CD4-positive, alpha-beta memory T cell (primary cell): ENCODE measurements around the gene ARMC9. TPM values are rescaled to one million over a fixed set of nuclear protein-coding genes. Genes with fewer than 3 reads are reported as not detected.
"Not testable (repeated sequence)": the region's sequence is repeated elsewhere in the genome, so short reads cannot be mapped to it uniquely, and the experiment has no call there.

Experiments
- CTCF ChIA-PET: fragments of 350-600 bp; sonication (Branson Sonifier 250); formaldehyde crosslinking; loops from one replicate; lab custom pipeline; 2021; ENCODE audit warnings: inconsistent platforms; ENCODE audit not compliant: partially characterized antibody; lab: Charles Lee
- POLR2A ChIA-PET: fragments of 350-600 bp; sonication (Branson Sonifier 250); formaldehyde crosslinking; loops from one replicate; lab custom pipeline; 2021; ENCODE audit not compliant: partially characterized antibody; lab: Charles Lee
- DNase-seq, 5 donors: peaks; one replicate each; pipeline versions ENCODE4 v3.0.0 to v3.0.0-alpha.2; 2020 to 2022; ENCODE audit warnings: mixed read lengths in 1 of 5
- H3K27ac ChIP-seq: one replicate; pipeline ENCODE4 v1.7.0; 2013; ENCODE audit warnings: low read depth, low read length
- H3K27me3 ChIP-seq: 2 replicates; pipeline ENCODE4 v1.7.0; 2013; ENCODE audit warnings: mild to moderate bottlenecking, low read length, moderate library complexity; ENCODE audit not compliant: insufficient read depth
- H3K36me3 ChIP-seq: 2 replicates; pipeline ENCODE4 v1.7.0; 2013; ENCODE audit warnings: mild to moderate bottlenecking, low read length, moderate library complexity; ENCODE audit not compliant: insufficient read depth
- H3K4me1 ChIP-seq: 2 replicates; pipeline ENCODE4 v1.7.0; 2013; ENCODE audit warnings: mild to moderate bottlenecking, low read length, moderate library complexity; ENCODE audit not compliant: insufficient read depth
- H3K4me3 ChIP-seq, 2 donors: one replicate each; pipeline ENCODE4 v1.7.0; 2013; ENCODE audit warnings: low read length in 2 of 2, mild to moderate bottlenecking in 1 of 2
- H3K9me3 ChIP-seq, 2 donors: one replicate each; pipeline ENCODE4 v1.7.0; 2013; ENCODE audit warnings: low read length in 2 of 2, control low read depth in 1 of 2; ENCODE audit not compliant: control insufficient read depth in 1 of 2
- H3K27ac Mint-ChIP-seq, 7 donors: one replicate each; pipeline ENCODE4 v1.8.0; 2020 to 2021; ENCODE audit warnings: mixed read lengths in 7 of 7, mild to moderate bottlenecking in 6 of 7, inconsistent platforms in 3 of 7, moderate library complexity in 3 of 7
- H3K27me3 Mint-ChIP-seq, 2 donors: one replicate each; pipeline ENCODE4 v1.8.0; 2020 to 2021; ENCODE audit warnings: mixed read lengths in 2 of 2
- H3K36me3 Mint-ChIP-seq, 2 donors: one replicate each; pipeline ENCODE4 v1.8.0; 2020 to 2021; ENCODE audit warnings: mixed read lengths in 2 of 2, inconsistent platforms in 1 of 2, mild to moderate bottlenecking in 1 of 2
- H3K4me1 Mint-ChIP-seq, 4 donors: one replicate each; pipeline ENCODE4 v1.8.0; 2020 to 2021; ENCODE audit warnings: mixed read lengths in 4 of 4, mild to moderate bottlenecking in 1 of 4
- H3K4me3 Mint-ChIP-seq, 8 donors: one replicate each; pipeline ENCODE4 v1.8.0; 2020 to 2021; ENCODE audit warnings: mixed read lengths in 8 of 8, mild to moderate bottlenecking in 7 of 8, moderate library complexity in 6 of 8, inconsistent platforms in 3 of 8
- H3K9me3 Mint-ChIP-seq, 8 donors: one replicate each; pipeline ENCODE4 v1.8.0; 2020 to 2021; ENCODE audit warnings: mixed read lengths in 8 of 8, mild to moderate bottlenecking in 5 of 8, inconsistent platforms in 3 of 8, moderate library complexity in 1 of 8
- intact Hi-C: fragments of 100-400 bp; cut with micrococcal nuclease; formaldehyde crosslinking; loops from one replicate; pipeline ENCODE4 v1.15.1; 2023
- polyA plus RNA-seq, 2 donors: library from polyadenylated mRNA; unstranded; fragments of 300-500 nt; fragmentation: Illumina TruSeq; gene quantifications; one replicate each; pipeline ENCODE4 v1.2.3, GENCODE V29; 2021
- total RNA-seq, 2 experiments: library from RNA; stranded (reverse); gene quantifications; one replicate each; pipeline ENCODE4 v1.2.3, GENCODE V29; 2021

ARMC9 gene
- total and polyA plus RNA-seq, 4 experiments from 2014 or later = 0.50 to 1.4 (median 1.1) TPM; not detected in 1

DNA sequence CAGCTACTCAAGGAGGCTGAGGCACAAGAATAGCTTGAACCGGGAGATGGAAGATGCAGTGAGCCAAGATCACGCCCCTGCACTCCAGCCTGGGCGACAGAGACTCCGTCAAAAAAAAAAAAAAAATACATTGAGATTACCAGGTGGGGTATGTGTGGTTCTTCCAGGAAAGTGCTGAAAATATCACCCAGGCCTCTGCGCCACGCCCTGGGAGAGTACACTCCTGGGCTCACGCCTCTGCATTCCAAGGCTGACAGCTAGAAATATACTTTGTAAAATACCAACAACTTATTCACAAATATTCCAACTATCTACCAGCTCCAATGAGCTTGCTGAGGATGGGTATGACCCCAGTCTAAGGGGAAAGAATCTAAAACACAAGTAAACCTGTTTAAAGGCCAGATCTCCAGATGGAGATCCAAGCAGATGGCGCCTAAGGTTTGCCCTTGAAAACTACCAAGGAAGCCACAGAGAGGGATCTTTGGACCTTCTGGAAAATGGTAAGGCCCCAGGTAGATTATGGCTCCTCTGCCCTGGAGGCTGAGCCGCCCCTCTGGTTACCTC is 175.4 kb downstream of the ARMC9 start:
- H3K36me3 Mint-ChIP-seq = no peaks in the 10 kb centered on the region
- H3K27ac ChIP-seq = no peak overlapping the region
- DNase-seq = no peak
- intact Hi-C loops = no loop called here
- ChIA-PET CTCF (interaction anchor here (1.2 kb wide), 1 partner anchor 33 kb away, joined by 4 read pairs; no protein-coding TSS in a partner anchor), POLR2A (no interaction called here)
- no peaks in the 10 kb centered on the region for H3K27me3 ChIP-seq
- no peaks in the 10 kb centered on the region for H3K9me3 ChIP-seq
- H3K4me3 ChIP-seq = no peak overlapping the region
- H3K4me1 Mint-ChIP-seq = no peaks in the 10 kb centered on the region
- no peaks in the 10 kb centered on the region for H3K4me1 ChIP-seq
- H3K27me3 Mint-ChIP-seq = peaks cover 0 to 6% of the 10 kb centered on the region in 2 donors
- no peak overlapping the region for H3K27ac Mint-ChIP-seq
- no peak overlapping the region for H3K4me3 Mint-ChIP-seq
- no peaks in the 10 kb centered on the region for H3K9me3 Mint-ChIP-seq
- no peaks in the 10 kb centered on the region for H3K36me3 ChIP-seq

DNA sequence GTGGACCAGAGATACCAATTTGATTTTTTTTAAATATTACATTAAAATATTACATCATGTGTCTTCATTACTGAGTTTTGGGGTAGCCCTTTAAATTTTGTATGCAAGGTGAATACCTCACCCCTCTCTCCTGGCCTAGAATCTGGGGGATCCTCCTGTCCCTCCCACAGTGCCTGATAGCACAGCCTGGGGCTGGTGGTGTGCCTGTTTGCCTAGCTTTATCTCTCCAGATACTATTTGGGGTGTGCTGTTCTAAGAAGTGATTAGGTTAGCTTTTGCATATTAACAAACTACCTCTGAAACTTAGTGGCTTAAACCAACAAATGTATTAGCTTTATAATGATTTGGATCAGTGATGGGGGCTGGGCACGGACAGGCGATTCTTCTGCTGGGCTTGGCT is 176.3 kb downstream of the ARMC9 start:
- Histone ChIP-seq H3K27me3 (no peaks in the 10 kb centered on the region), H3K4me1 (no peaks in the 10 kb centered on the region), H3K27ac (no peak overlapping the region), H3K36me3 (no peaks in the 10 kb centered on the region), H3K4me3 (no peak overlapping the region), H3K9me3 (no peaks in the 10 kb centered on the region)
- no peak overlapping the region for H3K27ac Mint-ChIP-seq
- H3K27me3 Mint-ChIP-seq = peaks cover 0 to 6% of the 10 kb centered on the region in 2 donors
- H3K36me3 Mint-ChIP-seq = no peaks in the 10 kb centered on the region
- H3K4me1 Mint-ChIP-seq = no peaks in the 10 kb centered on the region
- intact Hi-C loops = no loop called here
- DNase-seq = no peak
- no peak overlapping the region for H3K4me3 Mint-ChIP-seq
- ChIA-PET CTCF (interaction anchor here (1.2 kb wide), 1 partner anchor 32 kb away, joined by 4 read pairs; no protein-coding TSS in a partner anchor), POLR2A (no interaction called here)
- H3K9me3 Mint-ChIP-seq = no peaks in the 10 kb centered on the region

DNA sequence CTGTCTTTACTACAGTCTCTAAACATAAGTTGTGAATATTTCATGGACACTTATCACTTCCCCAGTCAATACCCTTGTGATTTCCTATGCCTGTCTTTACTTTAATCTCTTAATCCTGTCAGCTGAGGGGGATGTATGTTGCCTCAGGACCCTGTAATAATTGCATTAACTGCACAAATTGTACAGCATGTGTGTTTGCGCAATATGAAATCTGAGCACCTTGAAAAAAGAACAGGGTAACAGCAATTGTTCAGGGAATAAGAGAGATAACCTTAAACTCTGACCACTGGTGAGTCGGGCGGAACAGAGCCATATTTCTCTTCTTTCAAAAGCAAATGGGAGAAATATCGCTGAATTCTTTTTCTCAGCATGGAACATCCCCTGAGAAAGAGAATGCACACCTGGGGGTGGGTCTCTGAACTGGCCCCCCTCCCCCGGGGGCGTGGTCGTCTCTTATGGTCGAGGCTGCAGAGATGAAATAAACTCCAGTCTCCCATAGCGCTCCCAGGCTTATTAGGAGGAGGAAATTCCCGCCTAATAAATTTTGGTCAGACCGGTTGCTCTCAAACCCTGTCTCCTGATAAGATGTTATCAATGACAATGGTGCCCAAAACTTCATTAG is 177.7 kb downstream of the ARMC9 start:
- CTCF ChIA-PET, H3K4me1 ChIP-seq, H3K4me3 Mint-ChIP-seq, H3K4me1 Mint-ChIP-seq, H3K27ac ChIP-seq, H3K9me3 ChIP-seq, H3K27me3 Mint-ChIP-seq, H3K9me3 Mint-ChIP-seq, H3K27ac Mint-ChIP-seq, H3K4me3 ChIP-seq, H3K27me3 ChIP-seq, H3K36me3 Mint-ChIP-seq, DNase-seq, POLR2A ChIA-PET, intact Hi-C loops, H3K36me3 ChIP-seq: not testable (repeated sequence)

GRCh38 chr2:231376857-231377256 is 178.4 kb downstream of the ARMC9 start:
- intact Hi-C loops = no loop called here

DNA sequence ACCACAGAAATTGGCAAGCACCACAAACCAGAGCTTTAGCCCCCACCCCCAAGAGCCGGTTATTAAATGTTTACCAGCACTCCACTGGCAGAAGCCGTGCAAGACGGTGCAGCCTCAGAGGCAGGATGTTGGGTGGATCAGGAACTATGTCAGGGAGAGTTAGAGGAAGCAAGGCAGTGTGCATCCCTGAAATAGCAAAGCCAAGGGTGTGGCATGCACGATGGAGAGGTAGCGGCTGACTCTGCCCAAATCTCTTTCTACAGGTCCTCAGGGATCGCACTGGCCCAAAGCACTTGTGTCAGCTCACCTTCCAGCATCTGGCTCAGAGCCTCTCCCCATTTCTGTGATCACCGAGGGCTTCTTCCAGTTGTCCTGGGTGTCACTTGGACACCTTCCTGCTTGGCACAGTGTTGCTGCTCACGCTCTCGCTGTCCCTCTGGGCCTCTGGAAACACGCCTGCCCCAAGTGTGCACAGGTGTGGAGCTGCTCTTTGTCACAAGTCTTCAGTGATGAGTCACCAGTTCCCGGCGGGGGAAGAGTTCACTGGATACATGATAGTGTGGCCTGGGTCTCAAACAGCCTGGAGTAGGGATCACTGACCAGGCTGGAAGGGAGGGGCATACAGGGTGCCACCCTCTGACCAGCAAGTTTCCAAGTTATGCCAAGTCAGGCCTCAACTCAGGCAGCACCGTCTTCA is 179.7 kb downstream of the ARMC9 start:
- CTCF ChIA-PET = no interaction called here

More at GRCh38 chr2:231376857-231377256, 178.4 kb downstream of the ARMC9 start:
- H3K4me3 ChIP-seq = no peak overlapping the region
- no peak overlapping the region for H3K4me3 Mint-ChIP-seq
- peak overlapping the region in 1 of 7 donors; percentile 46 for H3K27ac Mint-ChIP-seq
- no peaks in the 10 kb centered on the region for H3K4me1 Mint-ChIP-seq
- no peaks in the 10 kb centered on the region for H3K9me3 ChIP-seq
- no peaks in the 10 kb centered on the region for H3K9me3 Mint-ChIP-seq
- H3K27me3 ChIP-seq = no peaks in the 10 kb centered on the region
- H3K27me3 Mint-ChIP-seq = peaks cover 1 to 6% of the 10 kb centered on the region in 2 donors
- H3K36me3 ChIP-seq = no peaks in the 10 kb centered on the region
- ChIA-PET POLR2A (no interaction called here), CTCF (no interaction called here)
- no peaks in the 10 kb centered on the region for H3K4me1 ChIP-seq
- H3K27ac ChIP-seq = no peak overlapping the region
- H3K36me3 Mint-ChIP-seq = no peaks in the 10 kb centered on the region
- no peak for DNase-seq

DNA sequence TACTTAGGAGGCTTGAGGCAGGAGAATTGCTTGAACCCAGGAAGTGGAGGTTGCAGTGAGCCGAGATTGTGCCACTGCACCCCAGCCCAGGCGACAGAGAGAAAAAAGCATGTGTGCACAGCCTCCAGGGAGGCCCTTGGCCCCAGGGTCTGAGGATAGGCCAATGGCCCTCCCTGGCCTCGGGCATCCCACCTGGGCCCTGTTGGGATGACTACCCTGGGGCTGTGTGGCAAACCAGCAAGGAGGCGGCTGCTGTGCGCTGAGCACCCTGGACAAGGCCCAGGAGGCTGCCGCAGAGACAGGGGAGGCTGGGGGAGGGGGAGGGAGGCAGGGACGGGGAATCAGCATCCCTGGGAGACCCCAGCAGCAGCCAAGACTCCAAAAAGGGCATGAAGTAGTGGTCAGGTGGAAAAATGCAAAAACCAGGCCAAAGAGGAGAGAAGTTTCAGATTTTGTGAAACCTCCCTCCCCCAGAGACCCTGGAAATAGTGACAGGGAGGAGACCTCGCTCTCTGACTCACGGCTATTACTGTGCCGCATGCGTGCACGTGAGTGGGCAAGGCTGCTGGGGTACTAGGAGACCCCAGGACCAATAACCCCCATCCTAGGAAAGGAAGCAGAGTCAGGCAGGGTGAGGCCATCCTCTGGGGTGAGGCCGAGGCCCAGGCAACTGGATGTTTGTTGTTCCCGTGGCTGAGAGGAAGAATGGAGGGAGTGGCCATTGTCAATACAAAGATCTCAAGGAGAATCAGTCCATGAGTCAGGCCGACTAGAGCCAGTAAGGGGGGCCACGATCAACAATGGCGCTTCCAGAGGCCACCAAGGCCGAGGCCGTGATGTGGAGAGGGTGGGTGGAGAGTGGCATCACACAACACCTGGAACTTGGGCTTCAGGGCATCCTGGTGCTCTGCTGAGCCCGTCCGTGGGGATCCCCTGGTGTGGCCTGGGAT is 181.1 kb downstream of the ARMC9 start:
- no peaks in the 10 kb centered on the region for H3K4me1 Mint-ChIP-seq
- POLR2A ChIA-PET = no interaction called here
- Histone ChIP-seq H3K4me3 (no peak overlapping the region), H3K4me1 (no peaks in the 10 kb centered on the region), H3K9me3 (no peaks in the 10 kb centered on the region), H3K27me3 (no peaks in the 10 kb centered on the region), H3K27ac (no peak overlapping the region), H3K36me3 (no peaks in the 10 kb centered on the region)
- no peak overlapping the region for H3K4me3 Mint-ChIP-seq
- intact Hi-C loops = no loop called here
- CTCF ChIA-PET = no interaction called here
- H3K36me3 Mint-ChIP-seq = no peaks in the 10 kb centered on the region
- DNase-seq = no peak
- H3K9me3 Mint-ChIP-seq = peaks cover 0 to 5% (median under 1%) of the 10 kb centered on the region in 8 donors
- no peak overlapping the region for H3K27ac Mint-ChIP-seq
- H3K27me3 Mint-ChIP-seq = peaks cover 3 to 6% of the 10 kb centered on the region in 2 donors

More for the DNA sequence above, 179.7 kb downstream of the ARMC9 start:
- DNase-seq = no peak
- Mint-ChIP-seq H3K27me3 (peaks cover 3 to 6% of the 10 kb centered on the region in 2 donors), H3K27ac (no peak overlapping the region), H3K9me3 (no peaks in the 10 kb centered on the region), H3K36me3 (no peaks in the 10 kb centered on the region), H3K4me1 (no peaks in the 10 kb centered on the region), H3K4me3 (no peak overlapping the region)
- no peak overlapping the region for H3K27ac ChIP-seq
- H3K4me3 ChIP-seq = no peak overlapping the region
- H3K27me3 ChIP-seq = no peaks in the 10 kb centered on the region
- H3K9me3 ChIP-seq = no peaks in the 10 kb centered on the region
- no peaks in the 10 kb centered on the region for H3K4me1 ChIP-seq
- POLR2A ChIA-PET = no interaction called here
- H3K36me3 ChIP-seq = no peaks in the 10 kb centered on the region
- intact Hi-C loops = no loop called here

GRCh38 chr2:231380307-231380706 is 181.9 kb downstream of the ARMC9 start:
- H3K4me1 ChIP-seq = no peaks in the 10 kb centered on the region
- no peak overlapping the region for H3K4me3 ChIP-seq
- peaks cover 3 to 6% of the 10 kb centered on the region in 2 donors for H3K27me3 Mint-ChIP-seq
- intact Hi-C loops = no loop called here
- no peak overlapping the region for H3K27ac ChIP-seq
- no peaks in the 10 kb centered on the region for H3K4me1 Mint-ChIP-seq
- H3K36me3 ChIP-seq = no peaks in the 10 kb centered on the region
- peaks cover 0 to 11% (median 8%) of the 10 kb centered on the region in 8 donors for H3K9me3 Mint-ChIP-seq
- H3K36me3 Mint-ChIP-seq = no peaks in the 10 kb centered on the region
- H3K9me3 ChIP-seq = no peaks in the 10 kb centered on the region
- no peak for DNase-seq
- no peaks in the 10 kb centered on the region for H3K27me3 ChIP-seq
- ChIA-PET CTCF (no interaction called here), POLR2A (no interaction called here)
- no peak overlapping the region for H3K4me3 Mint-ChIP-seq
- H3K27ac Mint-ChIP-seq = no peak overlapping the region
